Stromal cell of bone marrow (primary cell): Measurements from ENCODE around the gene NXPE1.

Experiments
- DNase-seq: peaks from one replicate; pipeline ENCODE4 v3.0.0-alpha.2; 2012; ENCODE audit warnings: low read depth

The NXPE1 gene

DNA sequence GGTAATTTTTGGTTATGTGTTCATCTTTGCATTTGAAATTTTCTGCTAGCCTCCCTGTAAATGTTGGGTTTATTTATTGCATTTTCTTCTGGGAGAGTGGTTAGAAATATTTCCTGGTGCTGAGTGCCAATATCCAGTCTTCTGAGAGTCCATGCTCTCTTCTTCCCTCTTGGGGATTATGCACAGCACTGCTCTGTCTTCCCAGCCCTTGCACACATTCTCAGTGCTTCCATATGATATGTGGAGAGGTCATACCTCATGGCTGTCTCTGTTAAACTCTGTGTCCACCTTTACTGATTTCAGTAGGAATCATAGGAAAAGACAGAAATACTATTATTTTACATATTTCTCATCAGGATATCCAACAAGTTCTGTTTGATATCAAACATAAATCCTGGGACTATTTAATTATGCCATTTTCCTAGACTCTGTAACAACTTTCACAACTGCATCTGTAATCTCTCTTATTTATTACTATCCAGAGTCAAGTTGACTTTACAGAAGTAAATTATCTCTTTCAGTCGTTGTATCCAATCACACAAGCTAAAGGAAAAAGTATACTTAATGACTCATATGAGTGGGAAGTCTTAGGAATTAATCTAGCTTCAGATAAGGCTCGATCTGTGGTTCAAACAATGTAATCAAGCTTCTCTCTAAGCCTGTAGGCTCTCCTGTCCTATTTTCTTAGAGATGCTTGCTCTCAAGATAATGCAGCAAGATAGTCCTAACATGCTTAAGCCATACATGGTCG is 2.7 kb upstream of the NXPE1 start:
- no peak for DNase-seq

DNA sequence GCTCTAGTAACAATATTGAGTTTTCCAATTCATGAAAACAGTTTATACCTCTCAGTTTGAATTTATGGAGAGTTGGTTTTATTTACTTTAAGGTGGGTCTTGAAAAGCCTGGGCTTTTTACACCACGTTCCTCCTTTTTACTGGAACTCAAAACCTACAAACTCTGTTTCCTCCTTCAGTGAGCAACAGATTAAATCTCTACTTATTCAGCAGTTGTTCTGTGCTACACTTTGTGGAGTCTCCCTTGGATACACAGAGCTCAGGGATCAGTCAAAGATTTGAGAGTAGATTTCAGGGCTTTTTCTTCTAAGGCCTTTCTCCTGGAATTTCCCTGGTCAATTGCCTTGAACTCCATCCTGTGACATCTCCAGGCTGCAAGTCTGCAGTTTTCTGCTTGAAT is 3.5 kb downstream of the NXPE1 start:
- no peak for DNase-seq

DNA sequence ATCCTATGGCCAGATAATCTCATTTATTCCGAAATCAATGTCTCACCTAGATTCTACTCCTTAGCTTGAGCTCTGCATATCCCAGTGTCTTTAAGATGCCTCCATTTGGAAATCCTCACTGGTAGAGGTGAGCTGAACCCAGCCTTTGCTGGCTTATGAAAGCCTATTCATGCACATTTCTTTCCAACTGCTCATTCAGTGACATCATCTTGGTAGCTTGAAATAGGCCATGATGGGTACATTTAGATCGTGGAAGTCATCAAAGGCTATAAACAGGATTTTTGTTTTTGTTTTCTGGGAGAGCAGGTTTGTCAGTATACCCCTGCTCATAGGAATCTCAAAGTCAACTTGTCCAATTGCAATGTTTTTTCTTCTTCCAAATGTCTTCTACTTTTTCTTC is 6.0 kb downstream of the NXPE1 start:
- no peak for DNase-seq

DNA sequence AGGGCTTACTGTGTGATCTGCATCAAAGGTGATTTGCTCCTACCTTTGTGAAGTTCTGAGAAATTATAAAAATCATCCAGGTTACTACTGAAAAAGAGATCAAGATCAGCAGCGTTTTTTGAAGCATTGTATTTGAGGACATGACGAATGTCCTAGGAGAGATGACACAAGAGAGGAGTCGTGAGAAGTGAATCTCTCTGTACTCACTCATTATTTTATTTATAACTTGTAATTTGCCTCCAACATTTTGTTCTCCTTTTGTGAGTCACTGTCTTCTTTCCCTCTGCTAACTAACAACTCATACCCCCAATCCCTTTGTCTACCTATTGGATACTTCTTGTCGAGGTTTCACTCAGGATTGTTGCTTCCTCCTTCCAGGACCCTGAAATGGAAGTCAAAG is 8.6 kb downstream of the NXPE1 start:
- DNase-seq, result no peak

DNA sequence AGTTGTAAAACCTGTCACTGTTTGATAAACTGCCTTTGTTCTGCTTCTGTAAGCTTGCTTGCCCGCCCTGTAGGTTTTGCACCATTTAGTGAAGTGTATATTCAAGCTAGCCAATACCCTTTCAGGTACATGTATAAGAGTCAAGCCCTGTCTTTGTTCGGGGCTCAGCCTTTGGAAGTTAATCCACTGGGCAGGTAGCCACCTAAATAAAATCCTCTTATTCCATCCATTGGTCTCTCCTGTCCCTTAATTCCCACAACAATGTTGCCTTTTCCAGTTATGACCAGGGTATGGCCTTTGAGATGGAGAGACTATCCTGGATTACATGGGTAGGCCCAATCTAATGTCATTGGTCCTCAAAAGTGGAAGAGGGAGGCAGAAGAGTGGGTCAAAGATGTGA is 34.0 kb downstream of the NXPE1 start:
- DNase-seq, result no peak

DNA sequence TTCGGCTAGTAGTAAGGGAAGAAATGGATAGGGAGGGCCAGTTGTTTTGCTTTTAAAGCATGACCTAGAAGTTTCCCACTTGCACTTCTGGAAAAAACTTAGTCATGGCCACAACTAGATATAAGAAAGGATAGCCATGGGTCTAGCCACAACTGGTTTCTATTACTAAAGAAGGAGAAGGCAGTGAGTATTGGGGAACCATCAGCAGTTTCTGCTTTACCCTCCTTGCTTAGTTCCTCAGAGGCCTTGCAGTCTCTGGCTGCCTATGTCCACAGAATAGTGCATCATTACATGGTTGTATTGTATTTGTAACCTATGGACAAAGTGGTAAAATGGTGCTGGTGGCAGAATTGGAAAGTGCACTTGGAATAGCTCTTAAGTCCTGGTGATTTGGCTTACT is 35.6 kb downstream of the NXPE1 start:
- DNase-seq, result no peak

DNA sequence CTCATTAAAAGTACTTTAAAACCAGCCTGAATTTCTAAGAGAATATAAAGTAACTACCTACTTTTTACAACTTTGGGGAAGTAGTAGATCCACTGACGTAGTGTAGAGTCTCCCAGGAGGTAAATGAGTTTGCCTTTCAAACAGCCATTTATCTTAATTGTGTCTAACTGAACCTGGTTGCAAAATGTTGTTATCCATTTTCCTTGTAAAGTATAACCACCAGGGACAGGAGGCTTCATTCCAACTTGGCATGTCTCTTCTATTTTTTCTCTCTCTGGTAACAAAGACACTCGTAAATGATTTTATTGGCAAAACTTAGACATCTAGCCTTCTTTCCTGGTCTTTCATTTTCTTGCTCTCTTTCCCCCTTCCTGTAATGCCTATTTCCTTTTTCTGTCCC is 36.9 kb downstream of the NXPE1 start:
- DNase-seq, result no peak

DNA sequence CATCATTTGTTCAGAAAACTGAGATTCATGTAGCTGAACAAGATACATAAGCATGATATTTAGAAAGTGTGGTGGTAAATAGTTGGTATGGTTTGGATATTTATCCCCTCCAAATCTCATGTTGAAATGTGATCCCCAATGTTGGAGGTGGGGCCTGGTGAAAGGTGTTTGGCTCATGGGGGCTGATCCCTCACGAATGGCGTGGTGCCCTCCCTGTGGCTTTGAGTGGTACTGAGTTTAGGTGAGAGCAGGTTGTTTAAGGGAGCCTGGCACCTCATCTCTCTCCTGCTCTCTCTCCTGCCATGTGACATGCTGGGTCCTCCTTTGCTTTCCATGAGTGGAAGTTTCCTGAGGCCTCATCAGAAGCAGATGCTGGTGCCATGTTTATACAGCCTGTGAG is 48.1 kb downstream of the NXPE1 start:
- DNase-seq, result no peak

DNA sequence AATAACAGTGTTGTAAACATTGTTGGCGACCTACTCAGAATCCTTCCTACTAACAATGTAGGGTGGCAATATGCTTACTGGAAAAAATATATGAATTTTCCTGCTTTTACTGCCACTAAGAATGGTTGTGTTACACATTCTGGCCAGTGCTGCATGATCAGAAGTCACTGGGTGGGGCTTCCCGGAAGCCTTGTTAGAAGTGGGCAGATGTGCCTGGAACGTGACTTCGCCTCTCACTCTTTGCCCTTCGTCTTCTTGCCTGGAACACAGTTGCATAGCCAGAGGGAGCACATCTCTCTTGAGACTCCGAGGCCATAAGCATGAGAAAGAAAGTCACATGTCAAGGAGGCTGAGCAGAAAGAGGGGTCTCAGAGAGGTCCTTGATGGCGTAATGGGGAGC is 48.6 kb downstream of the NXPE1 start:
- DNase-seq, result no peak

DNA sequence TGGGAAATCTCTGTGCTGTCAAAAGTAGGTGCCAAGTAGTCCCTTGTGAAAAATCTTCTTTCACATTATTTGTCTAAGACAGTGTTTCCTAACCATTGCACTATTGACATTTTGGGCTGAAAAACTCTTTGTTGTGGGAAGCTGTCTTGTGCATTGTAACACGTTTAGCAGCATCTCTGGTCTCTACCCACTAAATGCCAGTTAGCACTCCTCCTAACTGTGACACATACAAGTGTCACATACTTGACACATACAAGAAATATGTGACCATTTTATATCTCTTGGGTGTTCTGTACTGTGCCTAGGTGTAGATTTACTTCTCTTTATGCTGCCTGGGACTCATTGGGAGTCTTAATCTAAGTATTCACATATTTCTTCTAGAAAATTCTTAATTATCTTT is 57.8 kb downstream of the NXPE1 start:
- DNase-seq, result no peak

DNA sequence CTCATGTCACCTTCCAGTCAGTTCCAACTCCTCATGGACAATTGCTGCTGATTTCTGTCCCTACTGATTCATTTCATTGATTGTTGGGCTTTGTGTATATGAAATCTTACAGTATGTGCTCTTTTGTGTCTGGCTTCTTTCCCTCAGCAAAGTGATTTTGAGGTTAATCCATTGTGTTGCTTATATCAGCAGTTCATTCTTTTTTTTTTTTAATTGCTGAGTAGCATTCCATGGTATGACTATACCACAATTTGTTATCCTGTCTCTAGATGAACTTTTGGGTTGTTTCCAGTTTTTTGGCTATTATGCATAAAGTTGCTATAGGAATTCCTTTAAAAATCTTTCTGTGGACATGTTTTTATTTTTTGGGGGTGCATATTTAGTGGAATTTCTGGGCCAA is 59.9 kb downstream of the NXPE1 start:
- no peak for DNase-seq

DNA sequence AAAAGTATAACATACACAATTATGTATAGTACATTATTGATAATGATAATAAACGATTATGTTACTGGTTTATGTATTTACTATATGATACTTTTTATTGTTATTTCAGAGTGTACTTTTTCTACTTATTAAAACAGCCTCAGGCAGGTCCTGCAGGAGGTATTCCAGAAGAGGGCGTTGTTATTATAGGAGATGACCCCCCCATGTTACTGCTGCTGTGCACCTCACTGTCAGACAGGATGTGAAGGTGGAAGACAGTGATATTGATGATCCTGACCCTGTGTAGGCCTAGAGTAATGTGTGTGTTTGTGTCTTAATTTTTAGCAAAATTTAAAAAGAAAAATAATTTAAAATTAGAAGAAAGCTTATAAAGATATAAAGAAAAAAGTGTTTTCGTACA is 62.8 kb downstream of the NXPE1 start:
- DNase-seq, result no peak

DNA sequence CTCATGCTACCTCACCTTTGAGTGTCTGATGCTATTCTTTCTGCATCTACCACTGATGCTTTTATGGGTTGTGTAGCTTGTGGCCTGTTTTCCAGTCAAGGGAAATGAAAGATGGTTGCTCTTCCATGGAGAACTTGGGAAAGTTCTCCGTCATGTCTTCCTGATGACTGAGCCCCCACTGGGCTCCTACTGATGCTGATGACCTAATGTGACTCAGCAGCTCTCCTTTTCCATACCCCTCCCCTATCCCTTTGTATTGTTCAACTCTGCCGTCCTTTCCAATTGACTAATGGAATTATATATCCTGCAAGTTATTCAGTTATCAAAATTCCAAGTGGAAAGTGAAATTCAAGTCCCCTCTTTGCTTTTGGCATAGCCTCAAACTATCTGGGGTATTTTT is 75.8 kb downstream of the NXPE1 start:
- no peak for DNase-seq

DNA sequence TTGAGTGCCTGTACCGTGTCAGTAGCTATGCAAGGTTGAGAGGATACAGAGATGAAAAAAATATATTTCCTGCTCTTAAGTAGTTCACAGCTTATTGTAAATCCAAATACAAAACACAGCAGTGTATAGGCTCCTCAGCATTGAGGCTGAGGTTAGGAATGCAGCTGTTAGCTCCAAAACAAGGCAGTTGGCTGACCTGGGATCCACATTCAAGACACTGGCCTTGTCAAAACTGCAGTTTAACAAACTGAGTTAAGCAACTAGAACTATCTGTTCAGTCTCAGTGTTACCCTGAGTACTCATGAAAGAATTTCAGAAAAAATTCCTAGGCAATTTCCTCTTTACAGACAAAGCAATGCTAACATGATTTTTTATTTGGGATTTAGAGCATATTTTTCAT is 77.6 kb downstream of the NXPE1 start:
- no peak for DNase-seq

DNA sequence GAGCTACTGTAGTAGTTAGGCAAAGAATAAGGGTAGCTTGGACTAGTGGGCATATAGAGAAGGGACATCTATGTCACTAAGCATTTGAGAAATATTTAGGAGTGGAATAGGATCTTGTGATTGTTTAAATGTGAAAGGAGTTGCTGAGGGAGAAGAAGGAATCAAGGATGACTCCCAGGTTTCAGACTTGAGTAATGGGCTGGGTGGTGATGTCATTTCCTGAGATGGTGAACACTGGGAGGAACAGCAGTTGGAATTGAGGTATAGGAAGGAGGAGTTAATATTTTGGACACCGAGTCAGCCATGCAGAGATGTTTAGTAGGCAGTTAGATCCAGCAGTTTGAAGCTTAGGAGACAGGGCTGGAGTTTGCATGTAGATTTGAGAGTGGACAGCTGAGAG is 80.3 kb downstream of the NXPE1 start:
- DNase-seq, result no peak

DNA sequence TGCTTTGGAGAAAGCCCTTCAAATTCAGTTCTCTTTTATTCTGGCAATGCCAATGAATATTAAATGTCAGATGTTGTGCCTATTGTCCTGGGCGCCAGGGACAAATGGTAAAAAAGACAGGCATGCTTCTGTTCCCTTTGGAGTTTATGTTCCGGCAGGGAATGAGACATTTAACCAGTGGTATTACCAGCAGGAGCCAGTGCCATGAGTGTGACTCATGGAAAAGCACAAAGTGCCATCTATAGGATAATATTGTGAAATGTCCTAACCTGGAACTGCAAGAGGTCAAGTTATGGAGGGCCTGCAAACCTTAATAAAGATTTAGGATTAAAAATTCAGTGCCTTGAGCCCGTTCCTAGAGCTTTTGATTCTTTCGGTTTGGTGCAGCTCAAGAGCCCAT is 80.9 kb downstream of the NXPE1 start:
- no peak for DNase-seq

DNA sequence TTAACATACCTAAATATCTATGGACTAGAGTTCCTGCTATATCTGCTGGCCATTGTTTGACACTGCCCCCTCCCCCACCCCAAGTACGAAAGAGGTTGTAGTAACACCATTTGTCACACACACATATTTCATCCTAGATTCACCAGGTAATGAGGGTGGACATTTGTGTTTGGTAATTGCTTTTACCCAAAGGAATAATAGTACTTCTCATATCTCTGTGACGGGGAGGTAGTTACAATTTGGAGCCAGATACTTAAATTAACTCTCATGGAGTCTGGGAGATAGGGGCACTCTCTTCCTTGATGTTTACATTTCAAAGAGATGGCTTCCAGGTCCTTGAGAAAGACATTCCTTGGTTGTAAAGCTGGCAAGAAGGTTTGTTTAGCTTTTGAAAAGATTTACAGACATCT is 81.7 kb downstream of the NXPE1 start:
- DNase-seq, result no peak

DNA sequence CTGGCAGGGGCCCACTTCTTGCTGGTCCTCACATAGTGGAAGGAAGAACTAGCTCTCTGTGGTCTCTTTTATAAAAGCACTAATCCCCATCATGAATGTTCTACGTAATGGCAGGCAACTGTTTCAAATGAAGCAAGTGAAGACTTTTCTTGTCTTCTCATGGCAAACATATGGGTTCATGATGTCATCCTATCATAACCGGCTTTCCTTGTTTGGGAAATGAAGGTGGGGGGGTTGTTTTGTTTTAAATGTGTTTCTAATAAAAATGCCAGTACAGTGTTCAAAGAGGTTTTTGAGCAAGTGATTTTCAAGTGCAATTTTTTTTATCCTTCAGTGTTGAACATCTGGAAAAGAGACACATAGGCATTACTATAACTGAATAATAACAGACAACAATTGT is 87.0 kb downstream of the NXPE1 start:
- no peak for DNase-seq
